HG02870 (cell line): ENCODE data around the gene RNF150.

ENCODE experiments used
- ATAC-seq: cut with Tn5 transposase; IDR thresholded peaks from one replicate; pipeline ENCODE4 v1.9.1; 2021; ENCODE audit warnings: mild to moderate bottlenecking, moderate library complexity; ENCODE audit not compliant: unreplicated experiment

Gene RNF150

DNA sequence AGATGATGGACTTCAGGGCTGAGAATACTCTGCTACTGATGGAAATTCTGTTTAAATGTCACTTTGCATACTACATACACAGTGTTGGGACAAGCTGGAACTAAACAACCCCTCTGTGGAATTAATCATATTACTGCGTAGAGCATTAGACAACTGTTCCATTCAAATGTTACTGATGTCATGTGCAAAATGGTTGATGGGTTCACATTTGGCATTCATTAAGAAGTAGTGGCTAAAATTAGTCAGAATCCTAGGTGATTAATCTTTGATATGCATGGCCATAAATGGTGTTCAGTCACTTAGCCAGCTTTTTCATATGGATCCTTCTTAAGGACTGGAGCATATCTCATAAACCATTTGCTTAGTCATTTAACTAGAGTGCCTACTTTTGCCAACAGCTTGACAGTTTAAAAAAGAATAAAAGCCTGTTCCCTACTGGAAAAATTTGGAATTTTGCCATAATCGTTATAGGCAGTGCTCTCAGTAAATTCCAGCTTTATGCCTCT, 105.2 kb downstream of the RNF150 start:
- no peak for ATAC-seq

DNA sequence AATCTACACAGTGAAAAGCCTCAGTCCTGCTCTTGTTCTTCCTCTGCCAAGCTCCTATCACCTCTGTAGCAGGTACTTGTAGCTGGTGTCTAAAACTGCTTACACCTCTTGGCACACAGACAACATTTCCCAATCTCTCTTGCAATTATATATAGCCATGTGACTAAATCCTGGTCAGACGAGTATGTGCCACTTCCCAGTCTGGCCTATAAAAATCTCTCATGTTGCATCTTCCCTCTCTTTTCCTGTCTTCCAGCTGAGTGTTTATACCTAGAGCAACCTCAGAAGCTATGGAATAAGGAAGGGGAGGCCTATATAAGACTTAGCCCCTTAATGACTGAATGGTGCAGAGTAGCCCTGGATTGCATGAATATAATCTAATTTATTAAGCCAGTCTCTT, 105.8 kb downstream of the RNF150 start:
- no peak for ATAC-seq

DNA sequence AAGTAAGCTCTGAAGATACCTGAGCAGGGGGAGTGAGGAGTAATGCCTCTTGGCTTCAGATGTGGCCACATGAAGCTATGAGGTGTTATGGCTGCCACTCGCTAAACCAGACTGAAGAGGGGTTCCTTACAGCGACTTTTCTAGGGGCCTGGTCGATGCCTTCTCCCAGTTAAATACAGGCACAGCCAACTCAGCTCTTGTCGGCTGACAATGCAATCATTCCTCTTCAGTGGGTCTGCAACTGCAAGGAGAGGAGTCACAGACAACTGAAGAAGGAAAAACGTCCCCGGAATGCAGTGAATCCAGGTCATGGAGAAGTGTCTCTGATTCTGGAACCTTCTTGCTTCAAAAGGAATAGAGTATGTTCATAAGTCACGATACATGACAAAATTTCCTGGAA, 106.4 kb downstream of the RNF150 start:
- no peak for ATAC-seq

DNA sequence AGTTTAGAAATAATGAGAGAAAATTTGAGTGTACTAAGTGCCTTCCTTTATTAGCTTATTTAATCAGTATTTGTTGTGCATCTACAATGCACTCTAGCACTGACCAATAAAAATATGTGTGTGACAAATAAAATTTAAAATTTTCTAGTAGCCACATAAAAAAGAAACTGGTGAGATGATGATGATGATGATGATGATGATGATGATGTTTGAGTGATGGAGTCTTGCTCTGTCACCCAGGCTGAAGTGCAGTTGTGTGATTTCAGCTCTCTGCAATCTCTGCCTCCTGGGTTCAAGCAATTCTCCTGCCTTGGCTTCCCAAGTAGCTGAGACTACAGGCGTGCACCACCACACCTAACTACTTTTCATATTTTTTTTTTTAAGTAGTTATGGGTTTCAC, 110.2 kb downstream of the RNF150 start:
- no peak for ATAC-seq

DNA sequence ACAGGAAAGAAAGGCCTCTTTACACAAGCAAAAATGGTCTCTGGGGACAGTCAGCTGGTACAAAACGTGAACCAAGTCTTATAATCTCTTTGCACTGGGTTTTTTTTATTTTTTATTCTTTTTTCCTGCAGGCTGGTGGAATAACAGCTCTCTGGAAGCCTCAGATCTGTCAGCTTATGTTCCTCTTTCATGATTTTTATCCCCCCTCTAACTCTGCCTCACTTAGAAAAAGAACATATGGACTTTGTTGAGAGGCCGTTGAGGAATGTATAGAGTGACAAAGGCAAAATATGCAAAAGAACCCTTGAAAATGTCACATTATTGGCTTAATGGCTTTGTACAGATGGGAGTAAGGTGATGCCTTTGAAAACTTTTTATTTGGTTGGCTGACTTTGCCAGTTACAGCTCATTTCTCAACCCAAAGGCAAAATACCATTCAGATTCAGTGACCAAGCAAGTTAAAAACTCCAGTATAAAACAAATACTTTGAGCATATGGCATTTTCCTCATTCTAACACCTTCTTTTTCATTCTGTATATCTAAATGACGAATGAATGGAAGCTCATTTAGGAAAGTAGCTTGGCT, 111.1 kb downstream of the RNF150 start:
- ATAC-seq, result no peak

DNA sequence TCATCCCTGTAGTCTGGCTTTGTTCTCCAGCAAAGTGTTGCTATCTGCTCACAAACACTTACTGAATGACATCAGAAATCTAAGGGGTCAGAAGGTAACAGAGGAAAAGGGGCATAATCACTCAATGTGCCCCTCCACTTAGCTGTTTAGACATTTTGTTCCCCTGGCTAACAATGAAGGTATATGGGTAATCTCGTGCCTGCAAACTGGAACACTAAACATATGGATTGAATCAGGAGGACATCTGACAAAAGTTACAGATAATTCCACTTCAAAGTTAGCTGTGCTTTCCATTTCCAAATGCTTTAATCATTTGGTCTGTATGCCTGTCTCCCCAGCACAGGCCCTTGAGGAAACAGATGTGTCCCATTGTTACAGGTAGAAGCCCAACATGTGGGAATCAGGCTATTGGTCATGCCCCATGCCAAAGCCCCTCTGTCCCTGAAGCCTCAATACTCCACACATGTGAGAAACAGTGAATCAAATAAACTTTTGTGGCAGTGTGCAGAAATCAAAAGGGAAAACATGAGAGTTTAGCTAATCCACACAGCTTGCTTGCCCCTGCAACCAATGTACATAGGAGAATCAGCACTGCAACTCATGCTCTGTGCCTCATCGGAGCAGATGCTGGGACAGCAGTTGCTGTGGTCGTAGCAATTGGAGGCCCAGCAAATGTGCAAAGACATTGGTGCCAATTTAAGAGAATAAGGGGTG, 111.7 kb downstream of the RNF150 start:
- no peak for ATAC-seq

DNA sequence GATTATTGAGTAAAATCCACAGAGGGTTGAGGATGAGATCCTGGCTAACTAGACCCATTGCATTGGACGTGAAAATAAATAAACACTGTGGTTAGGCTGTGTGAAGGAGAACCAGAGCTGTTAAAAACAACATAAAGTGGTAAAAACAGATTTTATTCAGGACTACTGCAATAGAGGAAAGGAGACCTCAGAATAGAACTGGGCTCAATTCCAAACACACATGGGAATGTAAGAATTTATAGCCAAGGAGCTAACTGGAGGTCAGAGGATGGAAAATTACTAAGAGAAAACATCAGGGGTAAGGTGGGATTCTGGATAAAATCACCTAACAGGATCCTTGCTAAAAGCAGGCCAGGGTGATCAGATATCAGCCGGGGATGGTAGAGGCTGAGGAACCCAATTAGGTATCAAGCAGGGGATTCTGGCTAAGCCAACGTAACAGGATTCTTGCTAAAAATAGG, 112.4 kb downstream of the RNF150 start:
- no peak for ATAC-seq

DNA sequence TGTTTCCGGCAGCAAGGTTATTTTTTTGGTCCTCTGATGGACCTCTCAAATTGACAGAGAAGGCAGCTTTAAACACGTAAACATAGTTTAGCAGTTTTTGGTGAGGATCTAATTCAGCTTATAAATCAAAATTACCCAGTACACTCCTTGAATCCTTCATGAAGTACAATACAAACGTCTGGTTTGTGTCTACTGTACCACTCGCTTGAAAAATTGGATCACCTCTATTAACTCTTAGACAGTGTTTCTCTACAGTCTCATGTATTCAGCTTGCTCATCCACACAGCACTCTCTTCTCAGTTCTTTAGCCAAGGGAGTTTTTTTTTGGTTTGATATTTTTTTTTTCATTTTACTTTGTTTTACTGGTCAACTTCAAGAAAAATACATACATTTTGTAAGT, 113.5 kb downstream of the RNF150 start:
- ATAC-seq, result no peak

DNA sequence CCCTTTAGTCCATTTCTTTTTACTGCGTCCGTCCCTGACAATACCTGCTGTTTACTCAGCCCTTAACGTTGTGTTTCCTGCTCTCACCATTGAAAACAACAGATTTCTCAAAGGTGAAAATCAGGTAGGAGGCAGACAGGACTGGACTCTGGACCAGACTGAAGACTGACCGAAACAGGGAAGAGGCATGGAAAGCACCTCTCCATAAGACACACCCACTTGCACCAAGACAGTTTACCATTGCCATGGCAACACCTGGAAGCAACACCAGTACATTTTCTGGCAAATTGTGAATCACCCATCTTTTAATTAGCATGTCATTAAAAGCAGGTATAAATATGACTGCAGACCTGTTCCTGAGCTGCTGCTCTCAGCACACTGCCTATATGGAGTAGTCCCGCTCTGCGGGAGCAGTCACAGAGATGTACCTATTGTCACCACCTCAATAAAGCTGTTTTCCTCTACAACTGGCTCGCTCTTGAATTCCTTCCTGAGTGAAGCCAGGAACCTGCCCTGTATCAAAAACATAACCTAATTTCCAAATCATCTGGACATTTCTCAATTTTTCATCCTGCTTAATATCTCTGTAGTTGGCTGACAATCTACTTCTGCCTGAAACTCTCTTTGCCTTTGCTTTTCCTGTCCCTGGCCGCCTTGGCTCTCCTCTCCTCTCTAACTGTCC, 117.0 kb downstream of the RNF150 start:
- ATAC-seq, result no peak

DNA sequence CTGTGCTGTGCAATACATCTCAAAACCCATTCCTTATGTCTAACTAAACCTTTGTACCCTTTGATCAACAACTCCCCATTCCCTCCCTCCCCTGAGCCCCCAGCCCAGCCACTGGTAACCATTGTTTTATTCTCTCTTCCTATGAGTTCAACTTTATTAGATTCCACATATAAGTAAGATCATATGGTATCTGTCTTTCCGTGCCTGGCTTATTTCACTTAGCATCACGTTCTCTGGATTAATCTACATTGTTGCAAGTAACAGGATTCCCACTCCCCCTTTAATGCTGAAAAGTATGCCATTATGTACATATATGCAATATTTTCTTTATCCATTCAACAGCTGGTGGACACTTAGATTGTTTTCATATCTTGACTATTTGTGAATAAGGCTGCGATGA, 119.4 kb downstream of the RNF150 start:
- ATAC-seq, result no peak

DNA sequence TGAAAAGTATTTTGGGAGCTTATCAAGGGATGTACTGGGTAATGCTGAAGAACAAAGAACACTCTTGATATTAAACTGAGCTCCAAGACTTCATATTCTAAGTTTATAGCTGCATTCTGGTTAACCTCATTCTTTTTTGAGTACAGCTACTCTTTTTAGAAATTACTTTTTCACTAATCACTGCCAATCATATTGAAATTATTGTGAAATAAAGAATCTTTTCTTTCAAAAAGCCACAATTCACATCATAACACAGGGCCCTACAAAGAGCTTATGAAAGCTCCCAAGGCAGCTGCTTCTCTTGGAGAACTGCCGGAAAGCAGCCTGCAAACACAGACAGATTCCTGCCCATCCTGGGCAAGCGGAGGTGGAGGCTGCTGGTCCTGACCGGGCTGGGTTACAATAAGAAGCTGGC, 121.4 kb downstream of the RNF150 start:
- ATAC-seq, result no peak

DNA sequence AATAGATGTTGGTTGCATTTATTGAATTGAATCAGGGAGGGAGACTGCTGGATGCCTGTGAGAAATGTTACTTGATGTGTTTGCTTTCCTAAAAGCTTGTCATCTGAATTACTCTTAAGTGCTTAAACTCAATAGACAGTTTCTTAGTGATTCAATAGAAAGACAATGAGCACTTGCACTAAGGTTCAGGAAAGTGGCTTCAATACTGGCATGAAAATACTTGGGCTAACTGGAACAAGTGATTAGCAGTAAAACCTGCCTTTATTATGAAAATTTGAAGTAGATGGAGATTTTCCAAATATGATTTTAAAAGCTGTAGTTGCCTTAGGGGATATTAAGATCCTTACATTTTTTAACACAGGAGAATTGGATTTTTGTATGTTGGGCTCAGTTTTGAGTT, 123.3 kb downstream of the RNF150 start:
- ATAC-seq, result no peak

DNA sequence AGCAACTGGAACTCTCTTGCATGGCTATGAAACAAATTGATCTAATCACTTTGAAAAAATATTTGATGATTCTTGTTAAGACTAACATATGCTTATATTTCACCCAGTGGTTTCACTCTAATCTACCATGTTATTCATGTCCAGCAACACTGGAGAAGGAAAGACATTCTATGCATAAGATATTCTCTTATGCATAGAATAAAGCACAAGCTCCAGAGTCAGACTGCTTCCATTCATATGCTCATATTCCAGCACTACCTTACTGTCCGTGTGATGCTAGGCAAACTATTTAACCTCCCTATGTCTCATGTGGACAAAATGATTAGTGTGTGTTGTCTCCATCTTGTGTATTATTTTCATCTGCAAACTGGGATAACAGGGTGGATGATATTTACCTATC, 124.1 kb downstream of the RNF150 start:
- ATAC-seq, result no peak

DNA sequence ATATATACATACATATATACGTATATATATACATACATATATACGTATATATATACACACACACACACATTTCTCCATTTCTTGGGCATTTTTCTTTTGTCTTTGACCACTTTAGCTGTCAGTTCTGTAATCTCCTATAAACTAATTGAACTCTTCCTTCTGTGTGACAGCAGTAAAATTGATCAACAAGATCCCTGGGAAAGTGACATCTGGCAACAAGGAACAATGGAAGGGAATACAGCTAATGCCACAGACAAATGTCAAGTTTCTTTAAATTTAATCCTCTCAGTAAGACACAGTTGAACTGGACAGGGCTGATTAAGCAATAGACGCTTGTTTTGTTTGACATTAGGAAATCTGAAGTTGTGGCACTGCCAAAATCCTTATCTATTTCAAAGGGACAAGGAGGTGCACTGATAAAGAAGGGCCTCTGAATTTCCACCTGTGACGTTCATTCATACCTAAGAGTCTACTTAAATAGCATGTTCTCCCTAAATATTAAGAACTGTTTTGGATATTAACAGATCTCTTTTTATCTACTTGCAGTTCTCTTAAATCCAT, 126.9 kb downstream of the RNF150 start:
- no peak for ATAC-seq

DNA sequence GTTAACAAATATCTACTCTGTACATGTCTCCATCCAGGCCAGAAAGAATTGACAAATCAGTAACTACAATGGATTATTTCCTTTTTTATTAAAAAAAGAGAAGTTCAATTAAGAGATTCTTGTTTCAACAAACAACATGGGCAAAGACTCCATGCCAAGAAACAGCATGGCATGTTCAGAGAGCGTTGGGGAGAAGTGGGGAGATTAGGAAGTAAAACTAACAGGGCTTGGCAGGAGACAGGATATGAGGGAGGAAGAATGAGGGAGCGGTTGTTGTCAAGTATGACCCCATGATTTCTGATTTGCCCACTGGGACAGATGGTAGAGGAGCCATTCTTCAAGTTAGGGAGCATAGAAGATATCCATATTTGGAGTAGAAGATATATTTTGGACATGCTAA, 128.4 kb downstream of the RNF150 start:
- no peak for ATAC-seq

DNA sequence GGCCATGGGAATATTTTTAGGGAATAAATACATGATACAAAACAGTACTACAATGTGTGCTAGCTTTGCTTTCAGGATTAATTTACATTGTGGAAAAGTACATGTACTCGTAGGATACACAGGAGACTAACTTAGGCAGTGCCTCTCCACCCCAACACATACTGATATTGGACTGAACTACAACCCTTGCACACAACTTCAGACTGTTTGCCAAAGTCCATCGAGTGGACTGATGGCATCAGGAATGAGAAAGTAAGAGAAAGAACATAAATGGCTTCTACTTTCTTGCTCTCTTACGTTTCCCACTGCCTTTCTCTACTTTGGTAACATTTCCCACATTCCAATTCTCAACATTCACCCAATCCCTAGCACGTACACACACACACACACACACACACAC, 130.1 kb downstream of the RNF150 start:
- no peak for ATAC-seq

DNA sequence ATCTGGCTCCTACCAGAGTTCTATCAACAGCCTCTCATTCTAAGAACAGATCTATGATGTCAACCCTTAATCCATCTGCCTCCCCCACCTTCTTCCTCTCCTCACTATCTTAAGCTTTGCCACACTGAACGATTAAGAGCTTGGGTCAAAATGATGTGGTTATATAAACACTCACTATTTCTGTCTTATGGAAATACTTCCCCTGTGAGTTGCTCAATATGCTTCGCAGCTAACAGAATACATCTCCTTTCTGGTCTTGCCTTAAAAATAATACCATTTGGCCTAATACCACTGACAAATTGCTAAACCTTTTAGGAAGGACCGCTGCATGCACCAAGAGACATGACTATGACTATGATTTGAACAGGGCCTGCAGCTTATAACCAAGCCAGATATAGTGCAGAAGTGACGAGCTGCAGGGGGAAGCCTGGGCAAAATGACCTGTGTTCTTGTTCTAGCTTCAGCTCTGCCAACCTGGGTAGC, 130.9 kb downstream of the RNF150 start:
- ATAC-seq, result no peak

DNA sequence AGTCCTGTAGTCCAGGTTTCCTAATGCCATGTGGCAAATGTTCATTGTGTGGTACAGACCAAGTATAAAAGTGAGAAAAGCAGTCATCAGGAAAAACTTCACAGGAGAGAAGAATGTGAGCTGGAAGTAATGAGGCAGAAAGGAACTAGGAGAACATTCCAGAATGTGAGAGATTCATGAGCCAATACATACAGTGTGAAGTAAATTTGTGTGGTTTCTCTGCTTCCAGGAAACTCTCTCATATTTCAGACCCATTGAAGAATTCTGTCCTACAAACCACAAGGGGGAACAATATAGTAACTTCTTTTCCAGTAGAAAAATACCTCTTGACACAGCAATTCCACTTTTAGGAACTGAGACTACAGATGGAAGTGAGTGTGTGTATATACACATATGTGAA, 136.5 kb downstream of the RNF150 start:
- no peak for ATAC-seq

DNA sequence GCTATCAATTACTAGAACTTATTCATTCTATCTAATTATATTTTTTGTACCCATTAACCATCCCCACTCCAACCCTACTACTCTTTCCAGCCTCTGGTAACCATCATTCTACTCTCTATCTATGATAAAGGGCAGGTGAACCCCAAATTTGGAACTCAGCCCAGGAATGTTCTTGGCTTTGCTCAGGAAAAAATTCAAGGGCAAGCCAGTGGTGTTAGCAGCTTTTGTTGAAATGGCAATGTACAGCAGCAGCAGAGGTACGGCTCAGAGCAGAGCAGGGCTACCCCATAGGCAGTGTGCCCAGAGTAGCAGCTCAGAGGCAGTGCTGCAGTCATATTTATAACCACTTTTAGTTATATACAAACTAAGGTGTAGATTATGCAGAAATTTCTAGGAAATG, 138.2 kb downstream of the RNF150 start:
- no peak for ATAC-seq

DNA sequence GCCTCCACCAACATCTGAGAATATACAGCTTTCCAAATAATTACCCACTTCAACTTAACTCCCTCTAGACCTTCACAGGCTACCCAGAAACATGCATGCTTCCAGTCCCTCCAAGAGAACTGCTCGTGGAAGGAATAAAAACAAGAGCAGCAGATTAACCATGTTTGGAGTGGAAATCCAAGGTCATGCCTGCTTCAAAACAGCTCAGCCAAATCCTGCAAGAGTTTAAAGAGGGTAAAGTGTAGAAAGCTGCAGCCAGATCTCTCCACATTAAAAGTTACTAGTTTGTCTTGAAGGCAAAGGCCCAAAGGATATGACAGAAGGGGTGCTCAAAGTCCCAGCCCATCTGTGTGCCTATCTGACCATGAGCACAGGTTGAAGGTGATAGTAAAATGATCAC, 139.3 kb downstream of the RNF150 start:
- no peak for ATAC-seq

DNA sequence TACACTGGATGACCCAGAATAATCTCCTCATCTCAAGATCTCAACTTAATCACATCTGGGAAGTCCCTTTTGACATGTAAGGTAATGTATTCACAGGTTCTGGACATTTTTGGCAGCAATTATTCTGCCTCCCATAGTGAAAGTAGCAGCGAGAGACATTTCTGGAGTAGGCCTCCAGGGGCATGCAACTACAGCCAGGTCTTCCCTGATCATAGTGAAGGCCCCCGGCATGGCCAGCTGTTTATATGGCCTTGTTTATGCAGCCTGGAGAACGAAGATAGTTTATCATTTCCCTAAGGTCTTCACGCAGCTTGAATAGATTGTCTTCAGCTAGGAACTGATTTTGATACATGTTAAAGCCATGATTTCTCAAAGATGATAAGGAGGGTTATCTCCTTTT, 139.9 kb downstream of the RNF150 start:
- ATAC-seq, result no peak

DNA sequence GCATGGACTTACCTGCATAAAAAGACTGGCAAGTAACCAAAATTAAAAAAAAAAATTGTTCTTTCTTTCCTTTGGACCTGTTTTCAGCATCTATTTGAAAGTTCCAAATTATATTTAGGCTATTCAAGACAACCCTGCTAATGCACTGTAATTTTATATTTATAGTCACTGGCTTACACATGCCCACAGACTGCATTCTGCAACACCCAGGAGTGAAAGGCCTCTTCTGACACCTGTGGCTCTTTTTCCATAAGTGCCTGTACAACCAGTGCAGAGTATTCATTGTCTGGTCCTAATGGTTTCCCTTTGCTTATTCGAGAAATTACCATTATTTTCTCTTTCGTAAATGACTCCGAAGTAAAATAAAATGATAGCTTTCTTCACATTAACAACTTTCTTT, 143.3 kb downstream of the RNF150 start:
- no peak for ATAC-seq
